Cardiac muscle cell (in vitro differentiated cells and primary cell): ENCODE measurements around the gene GOLGA1. TPM values are rescaled to one million over a fixed set of nuclear protein-coding genes. Genes with fewer than 3 reads are reported as not detected.
"Not testable (repeated sequence)": the region's sequence is repeated elsewhere in the genome, so short reads cannot be mapped to it uniquely, and the experiment has no call there.

Source experiments
- DNase-seq, 2 donors: peaks; one replicate each; pipeline versions ENCODE4 v3.0.0 to v3.0.0-alpha.2; 2010 to 2017; ENCODE audit warnings: low read depth in 1 of 2, low spot score in 1 of 2
- H3K27ac ChIP-seq: fragments of 200-600 bp; sonication (generic); 2 replicates; pipeline ENCODE4 v1.5.1; 2016
- H3K27me3 ChIP-seq: fragments of 200-600 bp; sonication (generic); 2 replicates; pipeline ENCODE4 v1.6.0; 2016; ENCODE audit warnings: control low read depth
- H3K36me3 ChIP-seq: fragments of 200-600 bp; sonication (generic); 2 replicates; pipeline ENCODE4 v1.5.1; 2016; ENCODE audit warnings: control low read depth
- H3K4me1 ChIP-seq: fragments of 200-600 bp; sonication (generic); 2 replicates; pipeline ENCODE4 v1.8.1; 2017; ENCODE audit warnings: low read depth, mild to moderate bottlenecking, mixed run types
- H3K4me3 ChIP-seq: fragments of 200-600 bp; sonication (generic); 2 replicates; pipeline ENCODE4 v1.5.1; 2016; ENCODE audit warnings: mild to moderate bottlenecking
- H3K9me3 ChIP-seq: fragments of 200-600 bp; sonication (generic); 2 replicates; pipeline ENCODE4 v1.5.1; 2017; ENCODE audit warnings: low read depth, mild to moderate bottlenecking, control low read depth
- CTCF ChIP-seq: IDR thresholded peaks from 2 replicates; pipeline ENCODE4 v1.5.1; 2012; ENCODE audit warnings: low read depth, mild to moderate bottlenecking, low read length
- polyA plus RNA-seq: library from polyadenylated mRNA; unstranded; fragments of >200 nt; fragmentation: Nextera tagmentation; extraction: Ambion mirVana; gene quantifications from 2 replicates; pipeline ENCODE4 v1.2.1, GENCODE V29; 2016
- total RNA-seq: library from RNA; depleted of rRNA; stranded (reverse); fragments of >200 nt; gene quantifications from 2 replicates; pipeline ENCODE4 v1.2.3, GENCODE V29; 2016

The GOLGA1 gene
- total and polyA plus RNA-seq, 2 experiments from 2014 or later: 15.0 to 21.1 TPM

GRCh38 chr9:124972241-124972770 lies 31.4 kb upstream of the GOLGA1 start:
- H3K27me3 ChIP-seq: no peaks in the 10 kb centered on the region
- DNase-seq: no peak
- TF ChIP-seq CTCF: no peak
- H3K27ac ChIP-seq: no peak overlapping the region
- no peaks in the 10 kb centered on the region for H3K9me3 ChIP-seq
- no peaks in the 10 kb centered on the region for H3K4me1 ChIP-seq
- H3K4me3 ChIP-seq: no peak overlapping the region
- peaks cover 25% of the 10 kb centered on the region for H3K36me3 ChIP-seq

- no peak for TF ChIP-seq CTCF
- Histone ChIP-seq H3K9me3 (no peaks in the 10 kb centered on the region), H3K36me3 (peaks cover 25% of the 10 kb centered on the region), H3K27me3 (no peaks in the 10 kb centered on the region), H3K27ac (no peak overlapping the region), H3K4me1 (peaks cover 5% of the 10 kb centered on the region), H3K4me3 (no peak overlapping the region)
- DNase-seq: no peak
Observed at GRCh38 chr9:124969401-124969800, 28.5 kb upstream of the GOLGA1 start.

- Histone ChIP-seq H3K36me3 (peaks cover 23% of the 10 kb centered on the region), H3K27me3 (no peaks in the 10 kb centered on the region), H3K4me1 (peaks cover 5% of the 10 kb centered on the region), H3K27ac (no peak overlapping the region), H3K9me3 (no peaks in the 10 kb centered on the region), H3K4me3 (no peak overlapping the region)
- no peak for TF ChIP-seq CTCF
- DNase-seq: no peak
Observed at GRCh38 chr9:124968238-124968637, 27.4 kb upstream of the GOLGA1 start.

GRCh38 chr9:124965775-124966568 lies 25.1 kb upstream of the GOLGA1 start:
- not testable (repeated sequence) for H3K4me1 ChIP-seq, H3K27ac ChIP-seq
- peaks cover 15% of the 10 kb centered on the region for H3K36me3 ChIP-seq

GRCh38 chr9:124964604-124965003 lies 23.7 kb upstream of the GOLGA1 start:
- peak overlapping the region; percentile 55 for H3K27ac ChIP-seq
- H3K4me1 ChIP-seq: peaks cover 5% of the 10 kb centered on the region
- TF ChIP-seq CTCF: no peak
- no peaks in the 10 kb centered on the region for H3K9me3 ChIP-seq
- no peaks in the 10 kb centered on the region for H3K27me3 ChIP-seq
- peaks cover 9% of the 10 kb centered on the region for H3K36me3 ChIP-seq
- H3K4me3 ChIP-seq: no peak overlapping the region
- DNase-seq: no peak

More at GRCh38 chr9:124965775-124966568, 25.1 kb upstream of the GOLGA1 start:
- not testable (repeated sequence) for H3K9me3 ChIP-seq, H3K27me3 ChIP-seq, H3K4me3 ChIP-seq
- DNase-seq: peak in 1 of 2 donors; percentile 31

- Histone ChIP-seq H3K4me3 (no peak overlapping the region), H3K36me3 (peaks cover 5% of the 10 kb centered on the region), H3K27ac (no peak overlapping the region), H3K4me1 (peaks cover 5% of the 10 kb centered on the region), H3K27me3 (no peaks in the 10 kb centered on the region), H3K9me3 (no peaks in the 10 kb centered on the region)
- no peak for TF ChIP-seq CTCF
- DNase-seq: no peak
Observed at GRCh38 chr9:124964056-124964455, 23.2 kb upstream of the GOLGA1 start.
